Loucy (cell line): ENCODE results near the gene DRC1.

Experiments
- CTCF ChIP-seq: fragments of 200-600 bp; sonication (generic); conservative IDR thresholded peaks from 2 replicates; pipeline ENCODE4 v1.5.1; 2014; ENCODE audit warnings: mild to moderate bottlenecking, antibody characterized with exemption, low read length
- EZH2phosphoT487 ChIP-seq: fragments of 200-600 bp; IDR thresholded peaks from 2 replicates; pipeline ENCODE4 v1.6.1; 2018; ENCODE audit warnings: antibody characterized with exemption, mild to moderate bottlenecking, moderate library complexity, borderline replicate concordance

- no peak for TF ChIP-seq CTCF
- no peak for TF ChIP-seq EZH2phosphoT487
These were observed 52.0 kb downstream of the DRC1 start for GRCh38 chr2:26453421-26454329.
